NCI-H1092 (cell line): ENCODE data around the gene REM2.
"Not testable (repeated sequence)": the region's sequence is repeated elsewhere in the genome, so short reads cannot be mapped to it uniquely, and the experiment has no call there.

Experiments
- DNase-seq: peaks from one replicate; lab custom pipeline; 2025; lab: John Stamatoyannopoulos, UW

The REM2 gene

DNA sequence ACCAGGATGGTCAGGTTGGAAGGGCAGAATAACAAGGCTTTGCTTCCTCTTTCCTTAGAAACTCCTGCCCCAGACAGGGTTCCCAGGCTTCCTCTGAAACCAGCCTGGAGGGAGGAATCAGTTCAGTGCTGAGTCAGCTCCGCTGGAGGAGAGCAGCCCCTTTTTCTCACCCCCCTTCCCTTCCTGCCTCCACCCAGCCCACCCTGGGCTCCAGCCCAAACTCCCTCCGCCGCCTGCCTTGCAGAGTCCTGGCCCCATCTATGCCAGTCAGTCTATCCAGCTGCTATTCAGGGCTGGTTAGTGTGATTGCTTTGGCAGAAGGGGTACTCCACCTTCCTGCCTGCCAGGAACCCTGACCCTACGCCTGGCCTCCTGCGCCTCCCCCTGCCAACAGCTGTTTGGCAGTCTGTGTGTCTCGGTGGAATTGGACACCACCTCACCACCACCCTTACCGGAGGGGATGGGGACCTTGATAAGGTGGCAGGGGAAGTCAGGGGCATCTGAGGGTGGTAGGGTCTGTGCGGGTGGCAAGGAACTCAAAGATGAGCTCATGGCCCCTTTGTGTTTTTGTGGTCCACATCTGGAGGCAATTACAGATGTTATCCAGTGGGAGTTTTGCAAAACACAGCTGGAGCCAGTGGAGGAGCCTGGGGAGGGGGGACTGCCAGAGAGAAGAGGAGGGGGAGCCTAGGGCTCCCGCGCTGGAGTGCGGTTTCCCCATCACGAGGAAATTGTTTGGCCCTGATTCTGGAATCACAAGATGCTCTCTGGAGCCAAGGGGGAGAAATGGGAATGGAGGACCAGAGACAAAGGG, 34.5 kb upstream of the REM2 start:
- DNase-seq, result peak; percentile 46

DNA sequence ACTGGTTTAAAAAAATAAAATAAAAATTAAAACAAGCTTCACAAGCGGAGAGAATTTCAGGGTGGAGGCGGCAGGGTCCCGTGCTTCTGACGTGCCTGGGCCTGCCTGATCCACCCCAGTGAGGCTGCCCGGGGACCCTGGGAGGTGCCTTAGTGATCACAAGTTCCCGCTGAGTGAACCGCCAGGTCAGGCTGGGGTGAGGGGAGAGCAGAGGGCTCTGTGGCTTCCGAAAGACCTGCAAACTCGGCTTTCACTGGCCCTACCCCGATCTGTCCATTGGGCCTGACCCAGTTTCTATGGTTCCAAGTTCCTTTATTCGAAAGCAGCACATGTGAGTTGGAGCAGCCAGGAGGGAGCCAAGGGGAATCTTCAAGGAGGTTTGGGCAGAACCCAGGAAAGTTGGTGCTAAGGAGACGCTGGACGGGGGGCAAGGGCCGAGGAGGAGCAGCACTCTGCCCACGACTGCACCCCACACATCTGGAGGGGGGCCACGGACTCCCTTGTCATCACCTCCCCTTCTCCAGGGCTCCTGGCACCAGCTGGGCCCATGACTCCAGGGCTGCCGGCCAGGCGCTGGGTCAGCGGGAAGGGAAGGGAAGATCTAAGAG, 33.7 kb upstream of the REM2 start:
- DNase-seq, result no peak

DNA sequence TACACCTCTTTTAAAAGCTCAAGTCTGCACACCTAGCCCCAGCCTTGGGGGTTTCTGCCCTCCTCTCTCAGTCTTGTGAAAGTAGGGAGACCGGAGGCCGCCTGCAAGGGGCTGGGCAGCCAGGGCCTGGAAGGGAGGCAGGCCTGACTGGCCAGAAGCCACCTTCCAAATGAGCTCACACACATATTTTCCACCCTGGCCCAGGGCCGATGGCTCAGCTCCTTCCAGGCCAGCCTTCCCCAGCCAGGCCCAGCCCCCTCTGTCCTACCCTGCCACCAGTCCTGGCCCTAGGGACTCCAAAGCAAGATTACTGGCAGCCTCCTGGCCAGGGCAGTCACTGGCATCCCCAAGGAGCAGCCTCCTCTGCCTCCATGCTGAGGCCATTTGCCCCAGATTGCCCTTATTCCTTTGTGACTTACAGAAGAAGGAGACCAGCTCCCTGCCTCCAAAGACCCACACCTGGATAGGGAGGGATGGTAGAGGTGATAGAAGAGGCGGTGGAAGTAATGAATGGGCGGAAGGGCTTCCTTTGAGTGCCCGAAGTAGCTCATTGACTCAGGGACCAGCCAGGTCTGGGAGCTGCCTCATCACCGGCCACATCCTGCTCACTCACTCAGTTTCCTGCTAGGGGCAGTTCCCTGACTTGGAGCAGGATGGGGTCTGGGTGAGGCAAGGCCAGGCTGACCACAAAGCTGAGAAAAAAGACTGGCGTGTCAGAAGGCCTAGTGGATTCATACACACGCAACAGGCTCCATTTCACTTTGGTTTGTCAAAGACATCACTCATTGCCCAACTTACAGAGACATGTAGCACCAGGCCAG, 31.9 kb upstream of the REM2 start:
- no peak for DNase-seq

GRCh38 chr14:22852178-22852577, 30.8 kb upstream of the REM2 start:
- DNase-seq, result not testable (repeated sequence)

DNA sequence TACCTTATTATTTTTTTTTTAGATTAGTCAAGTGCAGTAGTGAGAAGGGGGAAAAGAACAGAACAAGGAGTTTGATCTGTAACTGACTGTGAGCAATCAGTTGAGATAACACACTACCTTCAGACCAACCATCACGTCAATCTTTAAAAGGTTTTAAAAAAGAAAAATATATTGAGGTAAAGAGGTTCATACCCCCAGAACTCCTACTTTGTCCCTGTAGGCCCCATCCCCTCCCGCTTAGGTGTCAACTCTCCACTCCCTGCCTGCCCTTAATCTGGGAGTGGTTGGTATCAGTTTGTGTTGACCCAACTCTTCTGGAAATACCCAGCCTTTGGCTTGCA, 30.5 kb upstream of the REM2 start:
- no peak for DNase-seq

DNA sequence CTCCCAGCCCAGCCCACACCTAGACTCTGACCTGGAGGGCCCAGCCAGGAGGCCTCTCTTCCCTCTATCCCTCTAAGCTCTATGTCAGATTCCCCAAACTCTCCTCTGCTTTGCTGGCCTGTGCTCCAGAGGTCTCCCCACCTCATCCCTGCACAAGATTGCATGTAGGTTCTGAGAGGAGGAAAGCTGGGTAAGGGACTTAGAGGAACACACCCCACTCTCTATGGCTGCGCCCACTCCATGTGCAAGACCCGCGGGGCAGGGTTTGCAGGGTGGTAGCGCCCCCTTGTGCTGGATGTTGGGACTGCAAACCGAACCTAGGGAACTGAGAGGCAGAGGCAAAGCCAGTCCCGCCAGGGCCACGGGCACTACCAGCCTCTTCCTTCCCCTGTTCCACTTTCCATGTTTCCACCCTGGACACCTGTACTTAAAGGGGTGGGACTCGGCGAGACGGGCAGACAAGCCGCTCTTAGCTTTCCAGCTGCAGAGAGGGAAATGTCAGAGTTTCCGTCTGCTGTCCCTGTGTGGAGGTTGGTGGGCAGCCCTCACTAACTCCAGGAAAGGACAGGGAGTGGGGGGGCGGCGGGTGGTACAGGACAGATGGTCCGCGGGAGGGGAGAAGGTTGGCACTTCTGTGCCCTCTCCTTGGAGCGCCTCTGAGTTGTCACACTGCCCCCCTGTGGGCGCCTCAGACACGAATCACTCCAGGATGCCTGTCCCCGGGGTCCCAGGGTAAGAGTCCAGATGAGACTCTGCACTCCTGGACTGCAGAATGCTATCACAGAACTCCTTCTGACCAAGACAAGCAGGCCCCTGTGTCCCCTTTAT, 29.9 kb upstream of the REM2 start:
- peak; percentile 72 for DNase-seq

DNA sequence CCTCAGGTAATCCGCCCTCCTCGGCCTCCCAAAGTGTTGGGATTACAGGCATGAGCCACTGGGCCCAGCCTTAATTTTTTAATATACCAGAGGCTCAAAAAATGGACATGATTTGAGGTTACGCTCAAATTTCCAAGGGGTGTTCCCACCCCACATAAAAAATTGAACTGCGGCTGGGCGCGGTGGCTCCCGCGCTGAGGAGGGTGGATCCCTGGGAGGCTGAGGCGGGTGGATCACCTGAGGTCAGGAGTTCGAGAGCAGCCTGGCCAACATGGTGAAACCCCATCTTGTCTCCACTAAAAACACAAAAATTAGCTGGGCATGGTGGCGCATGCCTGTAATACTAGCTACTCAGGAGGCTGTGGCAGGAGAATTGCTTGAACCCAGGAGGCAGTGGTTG, 28.7 kb upstream of the REM2 start:
- not testable (repeated sequence) for DNase-seq

DNA sequence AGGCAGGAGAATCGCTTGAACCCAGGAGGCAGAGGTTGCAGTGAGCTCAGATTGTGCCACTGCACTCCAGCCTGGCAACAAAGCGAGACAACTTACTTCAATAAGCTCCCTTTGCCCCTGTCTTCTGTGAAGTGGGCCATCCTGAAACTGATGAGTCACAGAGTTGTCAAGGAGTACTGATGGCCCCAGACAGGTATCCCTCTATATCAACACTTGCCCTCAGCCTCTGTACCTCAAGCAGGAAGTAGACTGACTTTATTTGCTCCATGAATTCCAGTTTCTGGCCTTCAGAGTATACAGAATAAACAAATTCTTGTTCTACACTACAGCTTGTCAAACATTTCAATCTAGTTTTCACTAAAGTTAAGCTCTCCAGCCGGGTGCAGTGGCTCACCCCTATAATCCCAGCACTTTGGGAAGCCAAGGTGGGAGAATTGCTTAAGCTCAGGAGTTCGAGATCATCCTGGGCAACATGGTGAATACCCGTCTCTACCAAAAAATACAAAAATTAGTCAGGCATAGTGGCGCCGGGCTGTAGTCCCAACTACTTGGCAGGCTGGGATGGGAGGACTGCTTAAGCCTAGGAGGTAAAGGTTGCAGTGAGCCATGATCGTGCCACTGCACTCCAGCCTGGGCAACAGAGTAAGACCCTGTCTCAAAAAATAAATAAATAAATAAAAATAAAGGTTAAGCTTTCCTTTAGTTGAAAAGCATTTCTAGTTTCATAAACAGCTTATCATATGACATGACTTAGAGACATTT, 27.9 kb upstream of the REM2 start:
- no peak for DNase-seq

- DNase-seq, result no peak
Observed at GRCh38 chr14:22856428-22856827, 26.6 kb upstream of the REM2 start.

DNA sequence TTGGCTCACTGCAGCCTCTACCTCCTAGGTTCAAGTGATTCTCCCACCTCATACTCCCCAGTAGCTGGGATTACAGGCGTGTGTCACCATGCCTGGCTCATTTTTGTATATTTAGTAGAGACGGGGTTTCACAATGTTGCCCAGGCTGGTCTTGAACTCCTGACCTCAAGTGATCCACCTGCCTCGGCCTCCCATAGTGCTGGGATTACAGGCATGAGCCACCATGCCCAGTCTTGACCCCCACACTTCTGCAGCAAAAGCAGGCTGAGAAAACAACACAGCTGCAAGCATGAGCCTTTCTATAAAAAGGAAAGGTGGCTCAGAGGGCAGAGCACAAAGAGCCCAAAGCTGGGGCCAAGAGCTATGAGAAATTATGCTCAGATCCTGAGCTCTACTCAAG, 22.6 kb upstream of the REM2 start:
- DNase-seq, result not testable (repeated sequence)

DNA sequence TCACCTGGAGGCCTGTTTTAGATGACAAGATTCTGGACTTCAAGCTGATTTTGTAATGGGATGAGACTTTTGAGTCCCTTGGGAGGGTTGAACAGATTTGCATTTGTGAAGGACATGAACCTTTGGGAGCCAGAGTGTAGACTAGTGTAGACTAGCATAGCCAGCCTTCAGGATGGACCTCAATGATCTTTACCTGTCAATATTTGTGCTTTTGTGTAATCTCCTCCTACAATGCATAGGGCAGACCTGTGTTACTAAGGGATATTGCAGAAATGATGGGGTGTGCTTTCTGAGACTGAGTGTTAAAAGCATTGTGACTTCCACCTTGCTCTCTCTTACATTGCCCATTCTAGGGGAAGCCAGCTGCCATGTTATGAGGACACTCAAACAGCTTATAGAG, 21.4 kb upstream of the REM2 start:
- DNase-seq, result no peak

DNA sequence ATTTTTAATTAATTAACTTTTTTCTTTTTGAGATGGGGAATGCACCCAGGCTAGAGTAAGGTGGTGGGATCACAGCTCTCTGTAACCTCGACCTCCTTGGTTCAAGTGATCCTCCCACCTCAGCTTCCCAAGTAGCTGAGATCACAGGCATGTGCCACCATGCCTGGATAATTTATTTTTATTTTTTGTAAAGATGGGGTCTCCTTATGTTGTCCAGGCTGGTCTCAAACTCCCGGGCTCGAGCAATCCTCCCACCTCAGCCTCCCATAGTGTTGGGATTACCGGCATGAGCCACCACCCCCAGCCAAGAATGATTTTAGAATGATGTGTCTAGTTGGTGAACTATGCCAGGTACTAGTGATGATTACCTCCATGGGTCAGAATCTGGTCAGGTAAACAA, 18.0 kb upstream of the REM2 start:
- no peak for DNase-seq

DNA sequence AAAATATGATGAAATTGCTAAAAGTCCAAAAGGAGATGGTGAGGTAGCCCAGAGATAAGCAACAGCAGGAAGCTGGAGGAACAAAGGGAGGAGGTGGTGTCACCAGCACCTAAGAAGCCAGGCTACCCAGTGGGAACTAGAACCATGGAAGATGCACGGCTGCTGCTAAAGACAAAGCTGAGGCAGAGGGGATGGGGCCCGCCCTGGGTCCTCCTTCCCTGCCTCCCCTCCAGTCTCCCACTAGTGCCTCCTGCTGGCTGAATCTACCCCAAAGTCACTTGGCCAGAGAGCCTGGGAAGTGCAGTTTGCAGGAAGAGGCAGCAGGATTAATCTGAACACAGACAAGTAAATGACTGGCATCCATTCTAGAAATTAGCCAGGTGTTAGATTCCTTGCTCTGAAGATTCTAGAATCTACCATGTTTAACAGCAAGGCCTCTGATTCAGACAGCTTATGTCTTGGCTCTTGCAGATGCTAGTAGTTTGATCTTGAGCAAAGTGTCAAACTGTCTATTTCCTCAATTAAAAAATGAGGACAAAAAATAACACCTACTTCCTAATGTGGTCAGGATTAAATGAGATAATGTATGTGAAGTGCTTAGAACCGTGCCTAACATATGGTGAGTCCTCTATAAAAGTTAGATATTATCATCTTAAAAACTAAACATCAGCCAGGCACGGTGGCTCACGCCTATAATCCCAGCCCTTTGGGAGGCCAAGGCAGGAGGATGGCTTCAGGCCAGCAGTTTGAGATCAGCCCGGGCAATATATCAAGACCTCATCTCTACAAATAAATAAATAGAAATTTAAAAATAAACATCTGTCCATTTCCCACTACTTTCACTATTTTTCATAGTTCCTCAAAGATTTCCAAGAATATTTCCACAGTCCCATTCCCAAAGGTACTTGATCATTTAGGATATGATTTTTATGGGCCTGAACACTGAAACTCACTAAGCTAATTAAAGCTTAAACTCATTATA, 17.3 kb upstream of the REM2 start:
- no peak for DNase-seq

GRCh38 chr14:22866874-22867273, 16.1 kb upstream of the REM2 start:
- no peak for DNase-seq

- no peak for DNase-seq
Observed at GRCh38 chr14:22870811-22871223, 12.2 kb upstream of the REM2 start.

DNA sequence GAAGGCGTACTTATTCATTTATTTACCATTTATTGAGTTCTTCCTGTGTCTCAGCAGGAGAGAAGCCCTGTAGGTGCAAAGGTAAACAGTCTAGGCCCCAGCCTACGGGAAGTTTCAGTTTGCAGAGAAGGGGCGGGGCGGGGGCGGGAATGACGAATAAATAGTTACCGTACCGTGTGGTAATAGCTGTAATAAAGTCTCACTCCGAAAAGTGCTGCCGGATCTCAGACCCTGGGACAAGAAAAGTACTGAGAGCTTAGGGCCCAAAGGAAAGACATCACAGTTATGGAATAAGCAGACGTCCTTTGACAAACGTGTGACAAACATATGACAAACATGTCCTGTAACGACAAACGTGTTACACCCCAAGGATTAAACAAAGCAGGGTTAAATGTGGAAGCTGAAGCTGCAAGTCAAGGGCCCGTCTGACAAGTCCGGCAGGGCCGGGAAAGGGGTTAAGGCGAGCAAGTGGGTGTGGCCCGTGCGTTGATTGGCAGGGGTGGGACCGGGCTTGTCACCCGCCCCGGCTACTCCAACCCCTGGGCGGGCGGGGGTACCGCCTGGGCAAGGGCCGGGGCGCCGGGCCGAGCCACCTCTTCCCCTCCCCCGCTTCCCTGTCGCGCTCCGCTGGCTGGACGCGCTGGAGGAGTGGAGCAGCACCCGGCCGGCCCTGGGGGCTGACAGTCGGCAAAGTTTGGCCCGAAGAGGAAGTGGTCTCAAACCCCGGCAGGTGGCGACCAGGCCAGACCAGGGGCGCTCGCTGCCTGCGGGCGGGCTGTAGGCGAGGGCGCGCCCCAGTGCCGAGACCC, 11.6 kb upstream of the REM2 start, which contains the start of gene LRP10:
Gene LRP10 (plus strand): TSS at position 517 of the 809 bp plus-strand sequence. CDS start 564 bp downstream, outside the sequence.
- peak; percentile 45 for DNase-seq

DNA sequence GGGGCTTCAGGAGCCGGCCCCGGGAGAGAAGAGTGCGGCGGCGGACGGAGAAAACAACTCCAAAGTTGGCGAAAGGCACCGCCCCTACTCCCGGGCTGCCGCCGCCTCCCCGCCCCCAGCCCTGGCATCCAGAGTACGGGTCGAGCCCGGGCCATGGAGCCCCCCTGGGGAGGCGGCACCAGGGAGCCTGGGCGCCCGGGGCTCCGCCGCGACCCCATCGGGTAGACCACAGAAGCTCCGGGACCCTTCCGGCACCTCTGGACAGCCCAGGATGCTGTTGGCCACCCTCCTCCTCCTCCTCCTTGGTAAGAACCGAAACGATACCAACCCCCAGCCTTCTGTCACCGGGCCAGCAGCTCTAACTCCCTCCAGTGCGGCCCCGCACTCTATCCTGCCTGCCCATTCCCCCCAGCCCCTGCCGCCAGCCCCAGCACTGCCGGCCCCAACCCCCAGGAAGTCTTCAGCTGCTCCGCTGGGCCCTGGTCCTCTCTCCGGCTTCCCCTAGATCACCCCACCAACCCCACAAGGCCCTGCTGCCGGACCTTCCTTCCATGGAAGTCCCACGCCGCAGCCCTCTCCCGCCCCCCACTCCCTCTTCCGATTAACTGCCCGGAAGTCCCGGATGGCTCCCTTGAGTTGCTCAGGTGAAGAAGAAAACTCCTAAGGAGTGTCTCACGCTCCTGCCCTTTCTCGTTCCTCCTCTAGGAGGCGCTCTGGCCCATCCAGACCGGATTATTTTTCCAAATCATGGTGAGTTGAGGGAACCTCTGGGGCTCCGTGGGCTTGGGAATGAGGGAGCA, 10.8 kb upstream of the REM2 start:
- peak; percentile 56 for DNase-seq

DNA sequence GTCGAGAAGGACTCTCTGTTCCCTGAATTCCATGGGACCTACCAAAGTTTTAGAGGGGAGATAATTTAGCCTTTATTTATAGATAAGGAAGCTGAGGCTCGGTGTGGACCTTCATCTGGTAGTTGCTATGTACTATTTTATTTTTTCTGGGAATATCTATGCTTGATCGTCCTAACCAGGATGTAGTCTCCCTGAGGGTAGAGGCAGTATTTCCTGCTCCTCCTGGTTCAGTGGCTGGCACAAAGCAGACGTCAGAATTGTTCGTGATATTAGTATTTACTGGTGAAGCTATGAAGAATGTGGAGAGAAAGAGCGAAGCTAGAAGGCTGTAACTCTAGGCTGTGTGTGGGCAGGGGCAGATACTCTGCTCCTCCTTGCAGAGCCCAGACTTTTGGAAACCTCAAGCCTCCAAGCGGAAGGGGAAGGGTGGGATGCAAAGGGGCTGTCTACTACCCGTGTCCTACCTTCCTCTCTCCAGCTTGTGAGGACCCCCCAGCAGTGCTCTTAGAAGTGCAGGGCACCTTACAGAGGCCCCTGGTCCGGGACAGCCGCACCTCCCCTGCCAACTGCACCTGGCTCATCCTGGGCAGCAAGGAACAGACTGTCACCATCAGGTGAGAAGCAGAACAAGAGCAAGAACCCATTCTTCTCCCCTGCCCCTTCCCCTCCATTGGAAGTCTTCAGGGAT, 10.0 kb upstream of the REM2 start:
- DNase-seq, result no peak
